ENCODE results near the gene SURF1.

SURF1 gene

GRCh38 chr9:133362359-133363044 lies 6.2 kb upstream of the SURF1 start:
- DNase-seq (ENCODE audit: low read depth in 2 of 2) = no peak

DNA sequence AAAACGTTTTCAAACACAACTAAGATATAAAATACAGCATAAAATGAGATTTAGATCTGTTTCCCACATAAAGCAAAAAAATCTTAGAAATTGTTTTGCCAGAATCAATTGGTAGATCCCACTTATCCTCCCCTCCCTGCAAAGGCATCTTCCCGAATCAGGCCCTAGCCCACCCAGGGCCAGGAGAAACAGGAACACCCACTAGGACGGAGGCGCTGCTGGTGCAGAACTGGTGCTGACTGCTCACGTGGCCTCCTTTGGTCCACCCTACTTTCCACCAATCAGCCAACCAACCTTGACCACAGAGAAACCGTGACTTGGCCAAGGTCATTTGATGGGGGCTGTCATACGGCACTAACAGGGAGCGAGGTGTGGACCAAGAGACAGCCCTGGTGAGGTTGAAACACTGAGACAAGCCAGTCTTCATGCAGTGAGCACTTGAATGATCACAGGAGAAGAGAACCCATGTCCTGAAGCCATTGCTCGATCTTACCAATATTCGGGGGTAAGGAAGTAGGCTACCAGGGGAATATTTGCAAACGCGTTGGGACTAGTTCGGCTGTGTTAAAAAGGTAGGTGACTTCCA lies 5.3 kb upstream of the SURF1 start:
- DNase-seq (ENCODE audit: low read depth in 2 of 2) = no peak

GRCh38 chr9:133360400-133361393 lies 4.4 kb upstream of the SURF1 start:
- no peak for DNase-seq (ENCODE audit: low read depth in 2 of 2)

GRCh38 chr9:133359399-133360175 lies 3.3 kb upstream of the SURF1 start:
- no peak for DNase-seq (ENCODE audit: low read depth in 2 of 2)

- DNase-seq (ENCODE audit: low read depth in 2 of 2) = no peak
Measured at GRCh38 chr9:133357656-133358055, 1.4 kb upstream of the SURF1 start.

- no peak for DNase-seq (ENCODE audit: low read depth in 2 of 2)
Measured at GRCh38 chr9:133355881-133356357, 368 bp downstream of the SURF1 start.

DNA sequence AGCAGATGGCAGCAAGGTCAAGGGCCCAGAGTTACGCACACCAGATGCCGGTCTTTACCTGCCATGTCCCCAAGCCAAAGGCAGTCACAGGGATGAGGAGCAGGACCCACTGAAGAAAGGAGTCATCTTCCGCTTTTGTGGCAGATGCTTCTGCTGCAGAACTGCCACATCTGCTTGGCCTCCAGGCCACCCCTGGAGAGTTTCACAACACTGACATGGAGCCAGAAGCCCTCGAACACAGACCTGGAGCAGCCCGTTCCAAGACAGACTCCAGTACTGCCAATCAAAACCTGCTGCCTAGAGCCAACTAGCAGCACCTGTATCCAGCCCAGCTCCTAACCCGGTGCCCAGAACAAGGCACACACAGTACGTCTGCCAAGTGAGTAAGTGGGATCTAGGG lies 1.5 kb downstream of the SURF1 start:
- no peak for DNase-seq (ENCODE audit: low read depth in 2 of 2)

GRCh38 chr9:133353548-133353947 lies 2.7 kb downstream of the SURF1 start:
- DNase-seq (ENCODE audit: low read depth in 2 of 2) = no peak

- DNase-seq (ENCODE audit: low read depth in 2 of 2) = no peak
Measured at GRCh38 chr9:133352635-133353340, 3.5 kb downstream of the SURF1 start.

- DNase-seq (ENCODE audit: low read depth in 2 of 2) = no peak
Measured at GRCh38 chr9:133351908-133352634, 4.2 kb downstream of the SURF1 start.

DNA sequence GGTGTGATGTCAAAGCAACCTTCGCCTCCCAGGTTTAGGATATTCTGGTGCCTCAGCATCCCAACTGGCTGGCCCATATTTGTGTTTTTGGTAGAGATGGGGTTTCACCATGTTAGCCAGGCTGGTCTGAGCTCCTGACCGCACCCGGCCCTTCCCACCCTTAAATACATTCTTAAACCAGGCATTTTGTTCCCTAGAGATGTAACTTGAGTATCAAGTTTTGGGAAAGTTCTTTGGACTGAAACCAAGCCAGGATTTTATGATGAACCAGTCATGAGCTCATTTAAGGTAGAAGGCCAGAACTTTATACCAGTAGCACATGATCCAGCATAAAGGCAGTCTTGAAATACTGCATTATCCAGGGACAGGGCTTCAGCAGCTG lies 4.8 kb downstream of the SURF1 start:
- DNase-seq (ENCODE audit: low read depth in 2 of 2) = no peak

GRCh38 chr9:133349965-133350616 lies 6.2 kb downstream of the SURF1 start:
- DNase-seq (ENCODE audit: low read depth in 2 of 2) = no peak

DNA sequence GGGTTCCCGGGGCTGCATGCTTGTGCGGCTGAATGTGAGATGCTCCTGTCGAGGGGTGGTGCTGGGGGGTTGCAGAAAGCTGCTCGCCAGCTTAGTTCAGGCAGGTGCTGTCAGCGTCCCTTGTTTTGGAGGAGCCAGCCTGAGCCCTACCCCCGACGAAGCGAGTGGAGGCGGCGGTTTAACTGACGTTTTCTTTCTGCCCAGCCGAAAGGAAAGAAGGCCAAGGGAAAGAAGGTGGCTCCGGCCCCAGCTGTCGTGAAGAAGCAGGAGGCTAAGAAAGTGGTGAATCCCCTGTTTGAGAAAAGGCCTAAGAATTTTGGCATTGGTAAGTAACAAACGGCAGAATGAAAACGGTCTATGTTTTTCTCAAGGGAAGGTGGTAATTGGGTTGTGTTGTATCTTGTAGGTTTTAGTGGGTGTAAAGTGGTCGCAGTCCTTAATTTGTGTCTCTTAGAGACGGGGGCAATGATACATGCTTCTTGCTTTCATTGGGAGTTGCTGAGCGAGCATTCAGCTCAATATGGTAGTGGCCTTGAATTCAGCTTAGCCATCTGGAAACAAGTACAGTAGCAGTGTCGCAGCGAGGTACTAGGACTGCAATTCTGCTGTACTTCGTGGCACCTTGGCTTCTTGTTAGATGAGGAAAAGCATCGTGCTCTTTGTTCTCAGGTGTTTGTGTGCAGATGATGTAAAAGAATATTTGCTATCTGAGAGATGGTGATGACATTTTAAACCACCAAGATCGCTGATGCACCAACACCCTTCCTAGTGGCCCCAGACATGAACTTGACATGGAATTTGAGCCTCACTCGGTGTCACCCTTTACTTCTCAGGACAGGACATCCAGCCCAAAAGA lies 7.3 kb downstream of the SURF1 start:
- no peak for DNase-seq (ENCODE audit: low read depth in 2 of 2)

GRCh38 chr9:133347985-133348717 lies 8.1 kb downstream of the SURF1 start, which contains the start of the genes MED22 and RPL7A:
Gene MED22, minus strand, starts transcription at chr9:133348131. Its CDS starts 1,469 bp downstream, at chr9:133346662.
Gene RPL7A, plus strand, starts transcription at chr9:133348218. Its CDS starts 26 bp downstream, at chr9:133348244.
- peak; percentile 83 to 88 for DNase-seq (ENCODE audit: low read depth in 2 of 2)

DNA sequence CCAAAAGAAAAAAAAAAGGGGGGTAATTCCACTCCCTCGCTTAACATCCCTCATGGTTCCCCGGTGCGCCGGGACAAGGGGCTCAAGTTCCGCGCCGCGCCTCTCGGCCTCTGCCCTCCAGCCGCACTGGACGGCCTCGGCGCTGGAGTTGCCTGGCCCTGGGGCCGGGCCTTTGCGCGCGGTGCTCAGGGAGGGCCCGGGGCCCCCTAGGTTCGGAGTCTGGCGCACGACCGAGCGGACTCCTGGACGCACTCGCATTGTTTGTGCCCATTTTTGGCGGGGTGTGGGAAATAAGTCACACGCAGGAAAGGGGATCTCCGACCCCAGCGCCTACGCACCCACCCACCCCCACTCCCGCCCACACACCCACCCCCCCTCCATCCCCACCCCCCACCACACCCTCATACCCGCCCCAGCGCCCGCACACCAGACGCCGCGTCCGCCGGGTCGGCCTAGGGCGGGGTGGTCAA lies 8.7 kb downstream of the SURF1 start:
- DNase-seq (ENCODE audit: low read depth in 2 of 2) = peak in 1 of 2 donors; percentile 28

GRCh38 chr9:133346021-133346785 lies 10.1 kb downstream of the SURF1 start:
- no peak for DNase-seq (ENCODE audit: low read depth in 2 of 2)

DNA sequence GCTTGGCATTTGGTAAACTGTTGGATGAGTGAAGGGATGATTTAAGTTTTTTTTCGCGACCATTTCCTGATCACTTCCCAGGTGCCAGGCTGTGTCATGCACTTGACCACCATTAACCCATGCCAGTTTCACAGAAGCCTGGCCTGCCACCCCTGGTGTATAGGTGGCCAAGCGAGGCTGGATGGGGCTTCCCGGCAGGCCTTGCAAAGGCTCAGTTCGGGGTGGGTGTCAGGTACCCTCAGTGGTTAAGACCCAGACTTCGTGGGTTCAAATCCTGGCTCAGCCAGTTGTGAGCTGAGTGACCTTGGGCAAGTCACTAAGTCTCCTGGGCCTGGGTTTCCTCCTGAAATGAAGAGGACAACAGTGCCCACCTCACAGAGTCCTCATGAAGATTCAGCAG lies 10.7 kb downstream of the SURF1 start:
- no peak for DNase-seq (ENCODE audit: low read depth in 2 of 2)
